ENCODE results near the gene BNC2. TPM values are rescaled to one million over a fixed set of nuclear protein-coding genes. Genes with fewer than 3 reads are reported as not detected.

BNC2 gene
- total RNA-seq, 1 experiment from 2014 or later: 0.20 TPM

DNA sequence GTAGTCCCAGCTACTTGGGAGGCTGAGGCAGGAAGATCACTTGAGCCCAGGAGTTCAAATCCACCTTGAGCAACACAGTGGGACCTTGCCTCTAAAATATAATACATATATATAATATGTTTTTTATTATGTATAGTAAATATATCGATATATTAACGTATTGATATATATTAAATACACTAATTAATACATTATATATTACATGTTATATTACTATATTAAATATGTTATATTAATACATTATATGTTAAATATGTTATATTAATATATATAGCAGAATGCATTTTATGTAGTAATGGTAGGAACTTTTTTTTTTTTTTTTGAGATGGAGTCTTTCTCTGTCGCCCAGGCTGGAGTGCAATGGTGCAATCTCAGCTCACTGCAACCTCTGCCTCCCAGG lies 18.1 kb upstream of the BNC2 start:
- no peaks in the 10 kb centered on the region for H3K27me3 ChIP-seq (replicated peaks; ENCODE audit: control insufficient read depth, insufficient read depth, low read length)
- CTCF ChIA-PET: no interaction called here
- Mint-ChIP-seq H3K9me3 (ENCODE audit: unreplicated experiment) (no peaks in the 10 kb centered on the region), H3K4me1 (ENCODE audit: low read depth, unreplicated experiment) (no peaks in the 10 kb centered on the region), H3K27ac (ENCODE audit: unreplicated experiment) (no peak overlapping the region), H3K27me3 (ENCODE audit: insufficient read depth, unreplicated experiment) (no peaks in the 10 kb centered on the region), H3K36me3 (ENCODE audit: insufficient read depth, unreplicated experiment) (peaks cover 5% of the 10 kb centered on the region), H3K4me3 (ENCODE audit: unreplicated experiment) (no peak overlapping the region)
- POLR2A ChIA-PET: no interaction called here
- BruUV-seq (replicated peaks): no TSS peak
- intact Hi-C loops (cut with micrococcal nuclease; ENCODE audit: unreplicated experiment): no loop called here
- no peak for DNase-seq
- H3K4me3 ChIP-seq (ENCODE audit: low read depth, low read length): no peak overlapping the region
- TF ChIP-seq, protein P1, sequence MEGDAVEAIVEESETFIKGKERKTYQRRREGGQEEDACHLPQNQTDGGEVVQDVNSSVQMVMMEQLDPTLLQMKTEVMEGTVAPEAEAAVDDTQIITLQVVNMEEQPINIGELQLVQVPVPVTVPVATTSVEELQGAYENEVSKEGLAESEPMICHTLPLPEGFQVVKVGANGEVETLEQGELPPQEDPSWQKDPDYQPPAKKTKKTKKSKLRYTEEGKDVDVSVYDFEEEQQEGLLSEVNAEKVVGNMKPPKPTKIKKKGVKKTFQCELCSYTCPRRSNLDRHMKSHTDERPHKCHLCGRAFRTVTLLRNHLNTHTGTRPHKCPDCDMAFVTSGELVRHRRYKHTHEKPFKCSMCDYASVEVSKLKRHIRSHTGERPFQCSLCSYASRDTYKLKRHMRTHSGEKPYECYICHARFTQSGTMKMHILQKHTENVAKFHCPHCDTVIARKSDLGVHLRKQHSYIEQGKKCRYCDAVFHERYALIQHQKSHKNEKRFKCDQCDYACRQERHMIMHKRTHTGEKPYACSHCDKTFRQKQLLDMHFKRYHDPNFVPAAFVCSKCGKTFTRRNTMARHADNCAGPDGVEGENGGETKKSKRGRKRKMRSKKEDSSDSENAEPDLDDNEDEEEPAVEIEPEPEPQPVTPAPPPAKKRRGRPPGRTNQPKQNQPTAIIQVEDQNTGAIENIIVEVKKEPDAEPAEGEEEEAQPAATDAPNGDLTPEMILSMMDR (IDR thresholded peaks at IDR 0.05; ENCODE audit: insufficient read depth in 1 of 2, low read depth in 1 of 2, low read length in 1 of 2, severe bottlenecking in 1 of 2, unreplicated experiment in 1 of 2): no peak
- H3K36me3 ChIP-seq (ENCODE audit: control insufficient read depth, insufficient read depth, low read length): no peaks in the 10 kb centered on the region
- no peaks in the 10 kb centered on the region for H3K4me1 ChIP-seq
- no peaks in the 10 kb centered on the region for H3K9me3 ChIP-seq

GRCh38 chr9:16885931-16886330 lies 15.5 kb upstream of the BNC2 start:
- ChIA-PET CTCF (no interaction called here), POLR2A (no interaction called here)
- no TSS peak for BruUV-seq (replicated peaks)
- no peak overlapping the region for H3K4me3 ChIP-seq (ENCODE audit: low read depth, low read length)
- H3K36me3 ChIP-seq (ENCODE audit: control insufficient read depth, insufficient read depth, low read length): no peaks in the 10 kb centered on the region
- no peaks in the 10 kb centered on the region for H3K27me3 ChIP-seq (replicated peaks; ENCODE audit: control insufficient read depth, insufficient read depth, low read length)
- H3K36me3 Mint-ChIP-seq (ENCODE audit: insufficient read depth, unreplicated experiment): peaks cover 5% of the 10 kb centered on the region
- H3K4me1 ChIP-seq: no peaks in the 10 kb centered on the region
- H3K9me3 ChIP-seq: no peaks in the 10 kb centered on the region
- DNase-seq: no peak
- no peak overlapping the region for H3K27ac Mint-ChIP-seq (ENCODE audit: unreplicated experiment)
- TF ChIP-seq, protein P1 (IDR thresholded peaks at IDR 0.05; ENCODE audit: insufficient read depth in 1 of 2, low read depth in 1 of 2, low read length in 1 of 2, severe bottlenecking in 1 of 2, unreplicated experiment in 1 of 2): no peak
- peaks cover 9% of the 10 kb centered on the region for H3K9me3 Mint-ChIP-seq (ENCODE audit: unreplicated experiment)
- no peaks in the 10 kb centered on the region for H3K4me1 Mint-ChIP-seq (ENCODE audit: low read depth, unreplicated experiment)
- intact Hi-C loops (cut with micrococcal nuclease; ENCODE audit: unreplicated experiment): no loop called here
- H3K4me3 Mint-ChIP-seq (ENCODE audit: unreplicated experiment): no peak overlapping the region
- peaks cover 3% of the 10 kb centered on the region for H3K27me3 Mint-ChIP-seq (ENCODE audit: insufficient read depth, unreplicated experiment)

DNA sequence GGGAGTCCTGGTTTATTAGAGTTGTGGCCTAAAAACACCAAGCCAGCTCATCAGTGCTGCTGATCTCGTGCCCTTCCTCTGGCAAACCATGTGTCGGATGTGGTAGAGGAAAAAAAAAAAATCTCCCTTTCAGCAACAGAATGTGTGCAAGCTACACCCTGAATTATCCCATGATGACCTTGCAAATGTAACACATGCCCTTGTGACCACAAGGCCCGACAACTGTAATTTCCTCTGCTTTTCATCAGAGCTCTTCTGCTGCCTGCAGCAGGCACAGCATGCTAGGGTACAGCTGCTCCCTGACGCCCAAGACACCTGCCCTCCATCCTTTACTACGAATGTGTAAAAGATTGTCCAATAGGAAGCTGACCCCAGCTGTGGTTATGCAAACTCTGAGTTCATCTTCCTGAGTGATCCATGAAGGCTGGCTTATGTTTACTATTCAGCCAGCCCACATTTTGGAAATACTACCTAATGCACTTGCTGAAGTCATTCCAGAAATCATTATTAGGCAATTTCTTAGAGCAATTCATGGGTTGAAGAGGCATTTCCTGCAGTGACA lies 14.6 kb upstream of the BNC2 start:
- DNase-seq: no peak
- Mint-ChIP-seq H3K36me3 (ENCODE audit: insufficient read depth, unreplicated experiment) (peaks cover 5% of the 10 kb centered on the region), H3K27ac (ENCODE audit: unreplicated experiment) (no peak overlapping the region), H3K27me3 (ENCODE audit: insufficient read depth, unreplicated experiment) (peaks cover 3% of the 10 kb centered on the region), H3K4me1 (ENCODE audit: low read depth, unreplicated experiment) (no peaks in the 10 kb centered on the region), H3K9me3 (ENCODE audit: unreplicated experiment) (peaks cover 13% of the 10 kb centered on the region), H3K4me3 (ENCODE audit: unreplicated experiment) (no peak overlapping the region)
- Histone ChIP-seq H3K36me3 (ENCODE audit: control insufficient read depth, insufficient read depth, low read length) (no peaks in the 10 kb centered on the region), H3K27me3 (replicated peaks; ENCODE audit: control insufficient read depth, insufficient read depth, low read length) (no peaks in the 10 kb centered on the region), H3K4me3 (ENCODE audit: low read depth, low read length) (no peak overlapping the region), H3K4me1 (no peaks in the 10 kb centered on the region), H3K9me3 (no peaks in the 10 kb centered on the region)
- intact Hi-C loops (cut with micrococcal nuclease; ENCODE audit: unreplicated experiment): no loop called here
- CTCF ChIA-PET: no interaction called here
- POLR2A ChIA-PET: no interaction called here
- no TSS peak for BruUV-seq (replicated peaks)
- TF ChIP-seq, protein P1 (IDR thresholded peaks at IDR 0.05; ENCODE audit: insufficient read depth in 1 of 2, low read depth in 1 of 2, low read length in 1 of 2, severe bottlenecking in 1 of 2, unreplicated experiment in 1 of 2): no peak

Data from Caco-2 (cell line).